NCI-H2227 treated with DMSO at 0.1 percent for 48 hours (cell line): ENCODE data around the gene ATXN1.

Source experiments
- DNase-seq: peaks from one replicate; lab custom pipeline; 2025; lab: John Stamatoyannopoulos, UW

The ATXN1 gene

DNA sequence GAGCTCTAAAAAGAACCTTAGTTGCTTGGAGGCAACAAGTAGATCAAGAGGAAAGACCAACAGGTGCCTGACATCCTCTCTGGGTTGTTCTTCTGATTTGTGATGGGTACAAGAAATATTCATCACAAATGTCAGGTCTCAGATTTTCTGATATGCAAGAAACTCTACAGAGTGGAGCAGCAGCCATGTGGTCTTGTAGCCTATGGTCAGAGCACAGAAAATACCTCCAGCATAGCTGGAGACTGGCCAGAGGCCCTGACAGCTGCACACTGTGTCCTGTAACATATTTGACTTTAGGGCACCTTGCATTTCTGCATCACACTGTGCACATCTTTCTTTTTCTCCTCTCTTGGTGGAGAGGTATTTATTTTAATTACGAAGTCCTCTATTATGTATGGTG is 406.6 kb downstream of the ATXN1 start:
- DNase-seq = no peak

DNA sequence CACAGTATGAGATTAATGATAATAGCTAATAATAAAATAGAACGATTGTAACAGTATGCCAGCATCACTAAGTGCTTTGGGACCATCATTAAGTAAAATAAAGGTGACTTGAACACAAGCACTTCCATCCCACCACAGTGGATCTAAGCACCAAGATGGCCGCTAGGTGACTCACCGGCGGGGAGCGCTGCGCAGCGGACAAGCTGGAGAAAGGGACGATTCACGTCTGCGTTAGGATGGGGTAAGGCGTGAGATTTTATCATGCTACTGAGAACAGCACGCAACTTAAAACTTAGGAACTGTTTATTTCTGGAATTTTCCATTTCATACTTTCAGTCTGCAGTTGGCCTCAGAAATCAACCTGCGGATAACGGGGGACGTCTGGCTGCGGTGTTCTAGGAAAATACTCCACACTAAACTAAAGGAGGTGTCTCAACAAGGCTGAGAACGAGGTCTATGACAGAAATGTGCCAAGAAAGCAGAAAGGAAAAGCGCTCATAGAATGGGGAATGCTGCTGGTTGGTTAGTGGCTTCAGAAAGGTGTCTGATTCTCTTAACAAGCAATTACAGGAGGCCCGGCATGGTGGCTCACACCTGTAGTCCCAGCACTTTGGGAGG is 408.3 kb downstream of the ATXN1 start:
- no peak for DNase-seq

DNA sequence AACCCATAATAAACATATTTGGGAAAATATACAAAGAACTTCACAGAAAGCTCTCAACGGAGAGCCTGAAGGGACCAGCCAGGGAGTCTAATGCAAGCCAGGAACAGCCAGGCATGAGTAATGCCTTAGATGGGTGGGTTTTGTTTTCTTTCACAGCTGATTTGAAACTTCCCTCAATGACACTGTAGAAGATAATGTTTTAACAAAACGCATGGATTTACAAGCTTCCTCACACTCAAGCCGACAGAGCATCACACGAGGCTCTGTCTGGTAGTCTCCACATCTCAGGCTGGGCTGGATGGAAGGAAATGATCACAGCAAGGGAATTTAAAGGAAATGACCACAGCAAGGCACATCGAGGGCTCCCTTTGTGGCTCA is 409.0 kb downstream of the ATXN1 start:
- DNase-seq = no peak

DNA sequence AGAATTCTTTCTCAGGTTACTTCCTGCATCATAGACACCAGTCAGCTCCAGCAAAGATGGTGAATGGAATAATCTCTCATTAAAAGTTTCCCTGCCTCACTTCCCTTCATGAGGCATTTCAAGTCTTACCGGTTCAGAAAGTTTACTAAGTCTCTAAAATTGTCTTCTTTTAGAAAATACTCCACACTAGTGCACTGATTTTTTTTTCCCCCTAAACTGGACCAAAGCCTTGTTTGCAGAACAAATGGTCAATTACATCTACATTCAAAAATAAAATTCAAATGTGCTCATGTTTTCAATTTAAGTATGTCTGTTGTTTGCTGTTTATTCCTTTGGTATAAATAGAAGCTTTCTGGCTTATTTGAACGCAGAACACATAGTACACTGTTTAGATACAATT is 411.7 kb downstream of the ATXN1 start:
- DNase-seq = no peak

DNA sequence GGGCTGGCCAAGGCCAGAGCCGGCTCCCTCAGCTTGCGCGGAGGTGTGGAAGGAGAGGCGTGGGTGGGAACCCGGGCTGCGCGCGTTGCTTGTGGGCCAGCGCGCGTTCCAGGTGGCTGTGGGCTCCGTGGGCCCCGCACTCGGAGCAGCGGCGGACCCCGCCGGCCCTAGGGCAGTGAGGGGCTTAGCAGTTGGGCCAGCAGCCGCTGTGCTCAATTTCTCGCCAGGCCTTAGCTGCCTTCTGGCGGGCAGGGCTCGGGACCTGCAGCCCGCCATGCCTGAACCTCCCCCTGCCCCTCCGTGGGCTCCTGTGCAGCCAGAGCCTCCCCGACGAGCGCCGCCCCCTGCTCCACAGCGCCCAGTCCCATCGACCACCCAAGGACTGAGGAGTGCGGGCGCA is 414.4 kb downstream of the ATXN1 start:
- no peak for DNase-seq

DNA sequence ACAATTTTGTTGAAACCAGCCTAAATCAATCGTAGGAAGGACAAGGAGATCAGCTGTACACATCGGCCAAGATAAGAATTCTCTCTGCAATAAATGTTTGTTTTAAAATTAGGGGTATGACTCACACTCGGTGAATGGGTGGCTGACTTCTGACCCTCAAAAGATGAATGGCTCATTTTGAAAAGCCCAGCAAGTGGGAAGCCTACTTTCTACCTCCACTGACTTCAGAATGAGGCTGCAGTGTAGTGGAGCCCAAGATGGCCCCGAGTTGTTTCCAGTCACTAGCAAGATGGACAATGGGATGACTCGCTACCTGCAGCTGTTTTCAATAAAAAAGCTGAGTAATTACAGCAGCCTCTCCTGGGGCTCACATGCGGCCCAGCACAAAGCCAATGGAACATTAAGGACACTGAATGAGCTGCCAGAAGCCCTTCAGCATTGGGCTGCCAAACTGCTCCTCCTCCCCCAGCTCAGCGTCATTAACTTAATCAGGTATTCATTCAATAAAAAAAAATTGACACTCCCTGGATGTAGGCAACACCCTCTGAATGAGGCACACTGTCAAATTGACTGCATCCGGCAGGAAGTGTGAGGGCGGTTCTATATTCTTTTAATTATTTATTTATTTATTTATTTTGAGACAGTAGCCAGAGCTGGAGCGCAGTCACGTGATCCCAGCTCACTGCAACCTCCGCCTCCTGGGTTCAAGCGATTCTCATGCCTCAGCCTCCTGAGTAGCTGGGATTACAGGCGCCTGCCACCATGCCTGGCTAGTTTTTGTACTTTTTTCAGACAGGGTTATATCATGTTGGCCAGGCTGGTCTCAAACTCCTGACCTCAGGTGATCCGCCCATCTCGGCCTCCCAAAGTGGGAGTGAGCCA is 415.6 kb downstream of the ATXN1 start:
- no peak for DNase-seq

DNA sequence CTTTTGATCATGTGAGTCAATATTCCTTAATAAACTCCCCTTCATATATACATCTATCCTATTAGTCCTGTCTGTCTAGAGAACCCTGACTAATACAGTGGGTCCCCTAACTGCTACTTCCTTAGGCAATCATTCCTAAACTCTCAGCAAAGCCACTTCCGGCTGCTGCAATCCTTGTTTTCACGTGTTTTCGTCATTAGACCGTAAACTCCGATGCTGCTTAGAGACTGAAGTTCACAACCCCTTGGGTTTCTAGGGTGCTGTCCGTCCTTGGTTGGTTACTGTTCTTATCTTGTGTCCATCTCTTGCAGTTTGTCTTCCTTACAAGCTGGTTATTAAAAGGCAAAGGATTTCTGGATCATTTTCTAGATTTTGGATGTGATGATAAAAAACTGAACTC is 416.5 kb downstream of the ATXN1 start:
- DNase-seq = no peak

DNA sequence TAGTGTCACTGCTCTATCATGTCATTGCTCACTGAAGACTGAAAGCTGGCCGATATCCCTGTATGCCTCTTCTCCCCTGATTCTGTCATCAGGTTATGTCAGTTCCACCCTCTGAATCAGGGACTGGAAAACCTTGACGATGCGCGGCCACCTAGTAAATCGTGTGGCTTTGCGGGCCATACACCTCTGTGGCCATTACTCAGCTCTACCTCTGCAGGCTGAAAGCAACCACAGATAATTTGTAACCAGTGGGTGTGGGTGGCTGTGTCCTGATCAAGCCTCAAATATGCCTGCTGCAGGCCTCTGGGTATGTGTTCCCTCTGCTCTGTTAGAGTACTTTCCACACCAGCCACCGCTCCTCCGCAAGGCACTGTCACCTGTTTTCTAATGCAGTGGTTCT is 417.7 kb downstream of the ATXN1 start:
- DNase-seq = no peak

DNA sequence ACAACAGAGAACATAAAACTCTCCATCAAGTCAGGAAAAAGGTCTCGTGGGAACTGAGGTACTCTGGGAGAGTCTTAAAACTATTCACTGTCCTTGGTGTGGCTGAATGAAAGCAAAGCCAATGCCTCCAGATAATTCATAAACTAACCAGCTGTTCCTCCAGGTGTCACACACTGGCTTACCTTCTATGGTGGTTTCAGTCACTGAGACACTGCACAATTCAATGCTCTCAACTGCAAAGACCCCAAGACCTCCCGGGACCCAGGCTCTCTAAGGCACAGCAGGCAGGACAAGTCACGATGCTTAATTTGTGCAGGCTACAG is 422.0 kb downstream of the ATXN1 start:
- DNase-seq = no peak

DNA sequence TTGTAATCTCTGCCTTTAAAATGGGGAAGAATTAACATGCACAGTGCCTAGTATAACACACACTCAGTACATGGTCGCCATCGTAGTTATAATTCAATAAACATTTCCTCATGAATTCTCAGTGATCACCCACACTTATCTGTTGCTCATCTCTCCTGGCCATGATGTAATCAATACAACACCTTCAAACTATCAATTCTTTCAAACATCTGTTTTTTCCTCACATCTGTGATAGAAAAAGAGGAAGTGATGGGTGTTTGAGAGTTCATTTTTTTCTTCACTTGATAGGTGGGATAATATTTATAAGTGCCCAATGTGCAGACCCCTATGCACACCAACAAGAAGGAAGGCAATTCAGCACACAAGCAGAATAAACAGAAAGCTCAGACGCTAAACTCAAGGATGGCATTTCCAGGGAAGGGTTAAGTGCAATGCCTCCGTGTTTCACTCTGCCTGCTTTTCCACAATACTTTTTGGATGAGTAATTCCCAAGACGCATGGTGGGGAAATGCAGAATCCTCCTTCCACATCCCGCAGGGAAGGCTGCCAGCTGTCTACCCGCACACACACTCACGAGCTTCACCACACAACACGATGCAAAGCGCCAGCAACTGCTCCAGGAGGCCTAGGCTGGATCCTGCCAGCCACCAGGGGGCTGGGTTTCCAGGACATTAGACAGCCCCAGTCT is 422.5 kb downstream of the ATXN1 start:
- no peak for DNase-seq

DNA sequence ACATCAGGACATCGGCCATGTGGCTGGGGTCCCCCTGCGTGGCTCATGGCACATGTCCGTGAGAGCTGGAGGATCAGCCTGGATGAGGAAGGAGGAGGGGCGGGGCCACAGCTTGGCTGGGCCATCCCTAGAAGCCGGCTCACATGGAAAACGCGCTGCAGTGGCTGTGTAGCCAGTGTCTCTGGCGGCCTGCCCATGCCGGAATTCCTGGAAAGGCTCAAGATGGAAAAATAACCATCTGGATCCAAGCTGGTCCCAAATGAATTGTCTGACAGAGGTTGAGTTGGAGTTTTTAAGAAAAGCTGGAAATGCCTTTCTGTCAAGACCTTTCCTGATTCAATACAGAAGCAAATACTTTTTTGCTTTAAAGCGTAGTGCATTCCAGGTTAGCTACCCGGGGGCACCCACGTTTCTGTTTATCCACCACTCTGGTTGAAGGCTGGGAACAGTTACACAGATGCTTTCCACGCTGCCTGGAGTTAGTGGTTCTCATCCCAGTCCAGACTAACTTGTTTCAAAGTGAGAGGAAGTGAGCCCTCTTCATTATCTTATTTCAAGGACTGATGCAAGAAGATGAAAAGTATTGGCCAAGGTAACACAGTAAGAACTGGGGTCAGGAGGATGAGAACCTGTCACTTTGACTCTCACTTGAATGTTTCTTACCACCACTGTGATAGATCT is 423.8 kb downstream of the ATXN1 start:
- DNase-seq = no peak

DNA sequence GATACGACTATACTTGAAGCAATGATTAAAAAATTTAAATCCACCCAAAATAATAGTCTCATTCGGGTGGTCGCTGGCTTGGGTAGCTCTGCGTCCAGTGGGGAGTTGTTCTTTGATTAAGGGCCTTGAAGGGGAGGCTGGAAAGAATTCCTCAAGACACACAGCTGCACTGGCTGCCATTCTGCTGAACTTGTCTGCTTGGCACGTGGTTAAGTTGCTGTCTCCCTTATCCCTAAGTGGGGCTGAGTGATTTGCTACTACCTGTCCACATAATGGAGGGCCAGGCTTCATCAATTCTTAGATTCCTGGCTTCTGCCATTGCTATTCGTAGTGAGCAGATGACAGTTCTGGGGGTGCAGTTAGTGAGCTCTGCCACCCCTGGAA is 424.4 kb downstream of the ATXN1 start:
- no peak for DNase-seq

DNA sequence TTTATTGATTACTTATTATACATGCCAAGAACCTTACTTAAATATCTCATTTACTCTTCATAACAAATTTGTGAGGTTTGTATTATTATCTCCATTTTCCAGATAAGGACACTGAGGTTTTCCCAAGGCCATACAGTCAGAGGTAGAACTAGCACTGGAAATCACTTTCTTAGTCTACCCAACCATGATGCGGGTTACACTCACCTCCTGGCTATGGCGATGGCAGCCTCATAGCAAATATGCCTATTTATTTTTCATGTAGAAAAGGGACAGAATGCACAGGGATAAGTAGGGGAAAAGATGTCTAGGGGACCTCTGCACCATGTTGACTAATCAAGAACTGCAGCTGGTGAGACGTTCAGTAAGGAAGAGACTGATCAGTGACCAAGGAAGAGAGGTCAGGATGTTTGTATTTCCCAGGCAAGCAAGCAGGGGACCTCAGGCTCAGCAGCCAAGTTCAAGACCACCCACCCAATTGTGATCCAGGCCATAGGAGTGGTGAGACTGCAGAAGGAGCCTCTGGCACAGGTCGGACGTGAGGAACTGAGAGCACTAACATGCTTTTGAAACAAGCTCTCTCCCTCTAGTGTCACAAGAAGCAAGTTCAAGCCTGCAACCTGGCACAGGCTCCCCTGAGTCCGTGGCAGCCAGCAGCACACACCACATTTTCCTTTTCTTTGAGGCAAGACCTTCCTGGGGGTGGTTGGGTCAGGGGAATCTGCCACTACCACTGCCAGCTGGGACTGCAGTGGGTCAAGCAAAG is 425.0 kb downstream of the ATXN1 start:
- DNase-seq = no peak

DNA sequence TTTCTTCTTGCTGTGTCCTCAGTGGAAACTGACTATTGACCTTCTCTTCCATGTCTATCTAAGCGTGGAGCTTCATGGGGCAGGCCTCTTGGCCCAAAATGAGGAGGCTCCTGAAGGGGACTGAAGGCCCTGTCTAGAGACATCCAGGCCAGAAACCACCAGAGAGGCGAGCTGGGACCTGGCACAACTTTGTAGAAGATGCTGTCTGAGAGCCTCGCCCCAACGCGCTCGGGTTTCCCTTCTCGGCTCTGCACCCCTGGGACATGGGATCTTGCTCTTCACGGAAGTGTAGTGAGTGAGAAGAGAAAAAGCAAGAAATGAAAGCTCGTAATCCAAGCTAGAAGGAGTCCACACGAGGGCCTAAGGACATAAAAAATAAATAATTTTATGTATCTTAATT is 426.1 kb downstream of the ATXN1 start:
- no peak for DNase-seq

DNA sequence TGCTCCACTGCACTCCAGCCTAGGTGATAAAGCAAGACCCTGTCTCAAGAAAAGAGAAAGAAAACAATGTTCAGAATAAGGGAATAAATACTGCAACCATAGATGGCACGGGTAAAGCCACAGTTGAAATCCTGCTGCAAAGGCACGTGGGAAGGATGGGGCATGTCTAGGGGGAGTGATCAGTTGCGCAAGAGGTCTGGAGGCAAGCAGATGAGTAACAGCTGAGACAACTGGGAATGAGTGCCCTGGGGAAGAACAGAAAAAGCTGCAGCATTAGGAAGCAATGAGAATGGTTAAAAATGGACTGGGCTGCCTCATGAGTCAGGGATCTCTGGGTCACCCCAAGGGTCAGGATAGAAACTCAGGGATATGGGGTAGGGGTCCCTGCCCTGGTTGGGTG is 426.6 kb downstream of the ATXN1 start:
- DNase-seq = no peak

DNA sequence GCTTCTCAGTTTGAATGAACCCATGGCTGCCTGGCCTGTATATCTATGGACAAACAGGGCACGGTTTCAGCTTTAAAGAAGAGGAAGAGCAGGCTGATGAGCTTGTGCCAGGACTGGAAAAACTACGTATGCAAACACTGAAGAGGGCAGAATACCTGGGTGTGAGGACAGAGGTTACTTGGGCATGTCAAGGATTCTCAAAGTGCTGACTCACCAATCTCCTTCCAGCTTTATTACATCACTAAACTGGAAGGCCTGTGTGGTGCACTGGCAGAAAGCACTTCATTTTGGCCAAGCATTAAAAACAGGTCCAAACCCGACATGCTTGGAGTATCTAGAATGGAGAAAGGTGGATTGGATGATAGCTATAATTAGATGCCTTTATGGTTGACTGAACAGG is 427.7 kb downstream of the ATXN1 start:
- no peak for DNase-seq

DNA sequence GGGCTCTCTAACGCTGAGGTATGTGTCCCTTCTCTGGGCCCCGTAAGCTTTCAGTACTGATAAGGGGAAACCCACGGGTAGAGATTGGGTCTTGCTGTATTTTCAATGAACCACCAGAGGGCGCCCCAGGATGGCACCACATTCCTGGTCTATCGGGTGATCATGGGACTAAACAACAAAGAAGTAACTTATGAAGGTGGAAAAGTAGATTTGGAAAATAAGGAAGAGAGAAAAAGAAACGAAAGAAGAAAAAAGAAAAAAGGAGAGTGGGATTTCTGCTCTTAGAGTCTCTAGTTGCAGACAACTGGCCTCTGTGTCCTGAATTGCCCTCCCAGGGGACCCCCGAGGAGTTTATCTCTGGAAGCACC is 429.1 kb downstream of the ATXN1 start:
- DNase-seq = no peak

DNA sequence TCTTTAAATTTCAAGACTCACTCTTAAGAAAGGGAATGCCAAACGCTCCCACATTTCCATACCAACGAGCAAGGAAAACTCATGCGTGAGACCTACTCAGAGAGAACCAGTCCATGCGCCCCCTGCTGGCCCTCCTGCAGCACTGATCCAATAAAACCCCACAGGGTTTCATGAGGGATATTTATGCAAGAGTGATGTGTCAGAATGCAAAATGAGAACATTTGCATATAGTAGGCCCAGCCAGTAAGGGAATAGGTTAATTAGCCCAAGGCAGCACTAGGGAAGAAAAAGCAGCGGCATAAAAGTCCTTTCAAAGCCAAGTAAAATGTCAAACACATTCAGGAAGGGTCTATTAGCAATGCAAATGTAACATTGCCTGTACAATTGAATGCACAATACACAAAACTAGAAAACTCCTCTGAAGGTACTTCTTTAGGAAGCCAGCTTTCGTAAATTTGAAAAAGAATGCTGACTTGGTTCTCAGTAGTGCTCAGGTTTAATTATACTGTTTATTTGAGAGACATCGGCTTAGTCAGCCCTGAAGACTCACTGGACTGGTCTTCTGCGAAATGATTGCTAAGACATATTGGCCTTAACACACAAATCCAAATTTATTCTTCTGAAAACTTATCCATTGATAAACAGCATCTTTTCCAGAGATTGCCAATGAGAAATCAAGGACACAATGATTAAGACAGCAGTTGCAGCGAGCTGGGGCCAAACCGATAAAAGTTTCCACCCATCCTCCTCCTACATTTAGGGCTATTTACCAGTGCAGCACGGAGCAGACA is 429.7 kb downstream of the ATXN1 start:
- DNase-seq = no peak

DNA sequence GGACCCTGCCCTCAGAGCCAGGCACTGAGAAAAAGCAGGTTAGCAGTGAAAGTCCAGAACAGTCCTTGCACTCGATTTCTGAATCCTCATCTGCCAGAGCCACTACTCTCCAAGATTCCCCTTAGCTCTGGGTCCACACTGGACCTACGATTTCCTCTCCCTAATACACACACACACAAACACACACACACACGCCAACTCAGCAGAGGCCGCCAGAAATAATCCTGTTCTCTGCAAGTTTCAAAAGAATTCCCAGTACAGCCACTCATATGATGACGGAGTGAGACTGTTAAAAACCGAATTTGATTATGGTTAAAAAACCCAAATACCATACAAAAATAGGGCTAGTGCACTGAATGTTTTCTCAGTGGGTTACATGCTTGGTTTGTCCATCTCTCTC is 432.0 kb downstream of the ATXN1 start:
- DNase-seq = no peak

DNA sequence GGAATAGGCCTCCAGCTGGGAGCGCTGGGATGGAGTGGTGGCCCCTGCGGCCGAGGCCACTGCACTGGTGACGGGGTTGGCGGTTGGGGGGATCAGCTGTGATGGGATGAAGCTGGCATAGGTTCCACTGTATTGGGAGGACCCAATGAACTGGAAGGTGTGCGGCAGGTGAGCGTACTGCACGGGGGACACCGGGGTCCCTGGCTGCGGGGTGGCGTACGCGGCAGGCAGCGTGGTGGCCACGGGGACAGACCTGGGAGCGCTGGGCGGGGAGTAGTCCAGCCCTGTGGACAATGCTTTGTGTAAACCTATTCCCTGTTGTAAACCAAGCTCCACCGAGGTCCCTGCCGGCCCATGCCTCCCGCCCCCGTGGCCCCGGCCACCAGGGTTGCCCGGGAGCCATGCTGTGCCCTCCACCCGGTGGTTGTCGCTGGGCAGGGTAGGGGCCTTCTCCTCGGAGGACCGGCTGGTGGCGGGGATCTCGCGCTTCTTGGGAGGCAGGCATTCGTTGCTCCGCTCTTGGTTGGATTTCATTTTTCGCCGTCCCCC is 433.4 kb downstream of the ATXN1 start:
- DNase-seq = no peak
